GM12891 (cell line): Measurements from ENCODE around the gene ANKS3.

Experiments
- PAX5 ChIP-seq: IDR thresholded peaks from 2 replicates; pipeline ENCODE4 v1.6.1; 2011; ENCODE audit warnings: low read length, moderate library complexity, mild to moderate bottlenecking; ENCODE audit not compliant: insufficient read depth, severe bottlenecking
- POLR2A ChIP-seq: IDR thresholded peaks from 2 replicates; pipeline ENCODE4 v1.6.1; 2011; ENCODE audit warnings: low read depth, low read length, control low read depth
- POLR2AphosphoS5 ChIP-seq: IDR thresholded peaks from 2 replicates; pipeline ENCODE4 v1.6.1; 2011; ENCODE audit warnings: low read depth, low read length, control low read depth
- TAF1 ChIP-seq: IDR thresholded peaks from 2 replicates; pipeline ENCODE4 v1.6.1; 2011; ENCODE audit warnings: low read depth, low read length, control low read depth

GRCh38 chr16:4676831-4677230 lies 57.2 kb downstream of the ANKS3 start:
- no peak for TF ChIP-seq POLR2AphosphoS5
- TF ChIP-seq POLR2A: no peak
- no peak for TF ChIP-seq TAF1
- no peak for TF ChIP-seq PAX5
